Activated CD8-positive, alpha-beta T cell treated with anti-CD3 and anti-CD28 coated beads for 36 hours (primary cell): Measurements from ENCODE around the gene FGF22. TPM values are rescaled to one million over a fixed set of nuclear protein-coding genes. Genes with fewer than 3 reads are reported as not detected.
"Not testable (repeated sequence)": the region's sequence is repeated elsewhere in the genome, so short reads cannot be mapped to it uniquely, and the experiment has no call there.

Experiments used
- ATAC-seq: fragments of 200-7000 bp; cut with Tn5 transposase; one replicate; pipeline ENCODE4 v1.10.0; 2021; ENCODE audit warnings: mild to moderate bottlenecking, moderate library complexity
- CTCF ChIA-PET: fragments of 350-600 bp; sonication (Branson Sonifier 250); formaldehyde crosslinking; loops from one replicate; lab custom pipeline; 2021; ENCODE audit warnings: antibody characterized with exemption; lab: Charles Lee
- POLR2A ChIA-PET: fragments of 350-600 bp; sonication (Branson Sonifier 250); formaldehyde crosslinking; loops from one replicate; lab custom pipeline; 2021; ENCODE audit warnings: antibody characterized with exemption; lab: Charles Lee
- DNase-seq: peaks from one replicate; pipeline ENCODE4 v3.0.0-alpha.2; 2020
- H3K27ac Mint-ChIP-seq: one replicate; pipeline ENCODE4 v1.8.0; 2021; ENCODE audit warnings: mild to moderate bottlenecking, mixed read lengths
- H3K27me3 Mint-ChIP-seq: one replicate; pipeline ENCODE4 v1.8.0; 2021; ENCODE audit warnings: mixed read lengths
- H3K36me3 Mint-ChIP-seq: one replicate; pipeline ENCODE4 v1.8.0; 2021; ENCODE audit warnings: low read depth, mixed read lengths
- H3K4me1 Mint-ChIP-seq: one replicate; pipeline ENCODE4 v1.8.0; 2021; ENCODE audit warnings: low read depth, mixed read lengths
- H3K4me3 Mint-ChIP-seq: one replicate; pipeline ENCODE4 v1.8.0; 2021; ENCODE audit warnings: mild to moderate bottlenecking, moderate library complexity, mixed read lengths
- H3K9me3 Mint-ChIP-seq: one replicate; pipeline ENCODE4 v1.8.0; 2021; ENCODE audit warnings: mixed read lengths
- intact Hi-C: fragments of 100-400 bp; cut with micrococcal nuclease; formaldehyde crosslinking; loops from one replicate; pipeline ENCODE4 v1.10.0; 2022
- total RNA-seq, 2 experiments: library from RNA; stranded (reverse); gene quantifications; one replicate each; pipeline ENCODE4 v1.2.3, GENCODE V29; 2021
- TF ChIP-seq, protein P1 (sequence below): fragments of 200-600 bp; IDR thresholded peaks from one replicate; pipeline ENCODE4 v1.8.0; 2022; ENCODE audit warnings: antibody characterized with exemption, mild to moderate bottlenecking

The FGF22 gene
- total RNA-seq, 2 experiments from 2014 or later: 0.16 TPM; not detected in 1

- Mint-ChIP-seq H3K27ac (no peak overlapping the region), H3K36me3 (peaks cover 20% of the 10 kb centered on the region), H3K4me3 (no peak overlapping the region), H3K9me3 (no peaks in the 10 kb centered on the region), H3K27me3 (no peaks in the 10 kb centered on the region), H3K4me1 (peaks cover 2% of the 10 kb centered on the region)
- POLR2A ChIA-PET: no interaction called here
- DNase-seq (no peak), ATAC-seq (no peak)
- CTCF ChIA-PET: no interaction called here
- intact Hi-C loops: no loop called here
- TF ChIP-seq, protein P1, sequence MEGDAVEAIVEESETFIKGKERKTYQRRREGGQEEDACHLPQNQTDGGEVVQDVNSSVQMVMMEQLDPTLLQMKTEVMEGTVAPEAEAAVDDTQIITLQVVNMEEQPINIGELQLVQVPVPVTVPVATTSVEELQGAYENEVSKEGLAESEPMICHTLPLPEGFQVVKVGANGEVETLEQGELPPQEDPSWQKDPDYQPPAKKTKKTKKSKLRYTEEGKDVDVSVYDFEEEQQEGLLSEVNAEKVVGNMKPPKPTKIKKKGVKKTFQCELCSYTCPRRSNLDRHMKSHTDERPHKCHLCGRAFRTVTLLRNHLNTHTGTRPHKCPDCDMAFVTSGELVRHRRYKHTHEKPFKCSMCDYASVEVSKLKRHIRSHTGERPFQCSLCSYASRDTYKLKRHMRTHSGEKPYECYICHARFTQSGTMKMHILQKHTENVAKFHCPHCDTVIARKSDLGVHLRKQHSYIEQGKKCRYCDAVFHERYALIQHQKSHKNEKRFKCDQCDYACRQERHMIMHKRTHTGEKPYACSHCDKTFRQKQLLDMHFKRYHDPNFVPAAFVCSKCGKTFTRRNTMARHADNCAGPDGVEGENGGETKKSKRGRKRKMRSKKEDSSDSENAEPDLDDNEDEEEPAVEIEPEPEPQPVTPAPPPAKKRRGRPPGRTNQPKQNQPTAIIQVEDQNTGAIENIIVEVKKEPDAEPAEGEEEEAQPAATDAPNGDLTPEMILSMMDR: no peak
Measured at GRCh38 chr19:623175-623916, 16.3 kb upstream of the FGF22 start.

DNA sequence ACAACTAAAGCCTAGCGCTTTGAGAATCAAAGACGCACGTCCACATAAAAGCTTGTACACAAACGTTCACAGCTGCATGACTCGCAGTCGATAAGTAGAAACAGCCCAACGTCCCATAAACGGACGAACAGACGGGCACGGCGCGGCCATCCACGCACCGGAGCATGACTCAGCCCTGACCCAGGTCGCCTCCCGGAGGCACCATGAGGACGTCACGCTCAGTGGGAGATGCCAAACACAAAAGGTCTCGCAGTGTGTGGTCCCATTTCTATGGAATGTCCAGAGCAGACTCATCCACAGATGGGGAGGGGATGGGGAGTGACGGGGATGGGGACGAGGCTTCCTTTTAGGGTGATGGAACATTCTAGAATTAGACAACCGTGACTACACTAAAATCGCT, 15.7 kb upstream of the FGF22 start:
- Mint-ChIP-seq H3K36me3 (peaks cover 22% of the 10 kb centered on the region), H3K4me1 (peaks cover 4% of the 10 kb centered on the region), H3K27me3 (no peaks in the 10 kb centered on the region), H3K9me3 (no peaks in the 10 kb centered on the region), H3K4me3 (no peak overlapping the region), H3K27ac (no peak overlapping the region)
- POLR2A ChIA-PET: no interaction called here
- intact Hi-C loops: no loop called here
- DNase-seq (no peak), ATAC-seq (no peak)
- TF ChIP-seq, protein P1: no peak
- CTCF ChIA-PET: no interaction called here

DNA sequence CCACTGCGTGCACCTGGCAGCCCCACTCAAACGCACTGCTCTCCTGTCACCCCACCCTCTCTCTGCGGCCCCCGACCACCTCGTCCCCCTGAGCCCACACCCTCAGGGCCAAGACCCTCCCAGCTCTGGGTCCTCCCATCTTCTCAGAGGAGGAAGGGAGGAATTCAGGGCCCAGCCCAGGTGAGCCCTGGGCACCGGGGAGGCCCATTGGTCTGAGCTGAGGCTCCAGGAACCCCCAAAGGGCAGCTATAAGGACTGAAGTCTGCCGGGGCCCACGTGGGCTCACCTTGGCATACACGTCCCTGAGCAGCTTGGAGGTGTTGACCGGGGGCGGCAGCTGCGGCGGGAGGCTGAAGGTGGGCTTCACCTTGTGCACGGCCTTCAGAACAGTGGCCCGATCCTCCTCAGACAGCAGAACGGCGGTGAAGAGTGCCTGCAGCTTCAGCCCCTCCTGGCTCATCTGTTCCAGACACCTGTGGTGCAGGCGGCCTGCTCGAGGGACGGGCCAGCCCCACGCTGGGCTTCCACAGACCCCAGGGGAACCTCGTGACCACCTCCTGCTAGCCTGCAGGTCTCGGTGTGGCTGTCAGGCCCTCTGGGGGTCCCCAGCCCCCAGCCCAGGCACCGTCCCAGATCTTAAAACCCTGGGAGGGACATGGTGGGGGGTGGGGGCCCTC, 15.1 kb upstream of the FGF22 start:
- CTCF ChIA-PET: interaction anchor here (1.2 kb wide), 1 partner anchor 9 kb away, joined by 3 read pairs; no protein-coding TSS in a partner anchor

GRCh38 chr19:625257-625656, 14.4 kb upstream of the FGF22 start:
- H3K9me3 Mint-ChIP-seq: no peaks in the 10 kb centered on the region
- no peaks in the 10 kb centered on the region for H3K27me3 Mint-ChIP-seq
- peaks cover 24% of the 10 kb centered on the region for H3K36me3 Mint-ChIP-seq
- peaks cover 8% of the 10 kb centered on the region for H3K4me1 Mint-ChIP-seq
- H3K27ac Mint-ChIP-seq: no peak overlapping the region
- H3K4me3 Mint-ChIP-seq: no peak overlapping the region
- DNase-seq (no peak), ATAC-seq (no peak)
- ChIA-PET POLR2A (interaction anchor here (1.4 to 1.6 kb wide), 2 partner anchors 12 to 36 kb away, joined by 4 to 5 read pairs; no protein-coding TSS in a partner anchor), CTCF (interaction anchor here (0.6 to 1.2 kb wide), 3 partner anchors 8 to 254 kb away, joined by 3 read pairs; no protein-coding TSS in a partner anchor)
- intact Hi-C loops: no loop called here
- TF ChIP-seq, protein P1: no peak

More for the DNA sequence above, 15.1 kb upstream of the FGF22 start:
- POLR2A ChIA-PET: interaction anchor here (1.4 to 1.6 kb wide), 2 partner anchors 12 to 37 kb away, joined by 4 to 5 read pairs; no protein-coding TSS in a partner anchor
- no peak for ATAC-seq
- no peaks in the 10 kb centered on the region for H3K9me3 Mint-ChIP-seq
- no peaks in the 10 kb centered on the region for H3K27me3 Mint-ChIP-seq
- no peak for DNase-seq
- TF ChIP-seq, protein P1: no peak
- H3K4me3 Mint-ChIP-seq: no peak overlapping the region
- intact Hi-C loops: no loop called here
- H3K36me3 Mint-ChIP-seq: peaks cover 23% of the 10 kb centered on the region
- peaks cover 6% of the 10 kb centered on the region for H3K4me1 Mint-ChIP-seq
- H3K27ac Mint-ChIP-seq: no peak overlapping the region

GRCh38 chr19:626566-626965, 13.1 kb upstream of the FGF22 start:
- ChIA-PET POLR2A (interaction anchor here (0.6 kb wide), 1 partner anchor 83 kb away, joined by 3 read pairs; no protein-coding TSS in a partner anchor), CTCF (interaction anchor here (1.0 to 2.0 kb wide), 3 partner anchors 42 to 116 kb away, joined by 3 to 6 read pairs (median 4); no protein-coding TSS in a partner anchor)
- ATAC-seq, intact Hi-C loops, H3K4me3 Mint-ChIP-seq, H3K27me3 Mint-ChIP-seq, DNase-seq, H3K9me3 Mint-ChIP-seq, H3K27ac Mint-ChIP-seq: not testable (repeated sequence)
- peaks cover 14% of the 10 kb centered on the region for H3K4me1 Mint-ChIP-seq
- H3K36me3 Mint-ChIP-seq: peaks cover 28% of the 10 kb centered on the region
